Fibroblast of mammary gland (primary cell): ENCODE results near the gene RPH3AL.

Experiments
- DNase-seq: peaks from one replicate; pipeline ENCODE4 v3.0.0-alpha.2; 2010; ENCODE audit warnings: low read depth
- H3K4me3 ChIP-seq: 2 replicates; pipeline ENCODE4 v1.5.1; 2011; ENCODE audit warnings: low read depth, mild to moderate bottlenecking, low read length, moderate library complexity; ENCODE audit not compliant: control insufficient read depth
- TF ChIP-seq, protein P1 (sequence below): conservative IDR thresholded peaks from 2 replicates; pipeline ENCODE4 v1.5.1; 2011; ENCODE audit warnings: low read depth, low read length, inconsistent platforms; ENCODE audit not compliant: control insufficient read depth, insufficient read depth

Gene RPH3AL

DNA sequence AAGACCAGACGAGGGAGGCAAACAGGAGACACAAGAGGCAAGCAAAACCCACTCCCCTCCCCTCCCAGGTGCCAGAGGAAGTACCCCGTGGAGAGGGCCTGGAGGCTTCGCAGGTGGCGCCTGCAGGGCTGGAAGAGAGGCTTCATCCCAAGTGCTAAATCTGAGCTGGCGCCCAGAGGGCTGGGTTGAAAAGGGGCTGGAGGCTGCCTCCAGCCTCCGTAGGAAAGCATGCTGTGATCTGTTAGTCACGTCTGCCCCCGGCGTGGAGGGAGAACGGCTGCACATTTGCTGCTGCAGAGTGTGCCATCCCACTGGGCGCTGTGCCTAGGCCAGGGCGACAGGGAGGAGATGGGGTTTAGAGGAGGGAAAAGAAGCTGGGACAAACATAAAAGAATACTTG lies 16.9 kb downstream of the RPH3AL start:
- TF ChIP-seq, protein P1, sequence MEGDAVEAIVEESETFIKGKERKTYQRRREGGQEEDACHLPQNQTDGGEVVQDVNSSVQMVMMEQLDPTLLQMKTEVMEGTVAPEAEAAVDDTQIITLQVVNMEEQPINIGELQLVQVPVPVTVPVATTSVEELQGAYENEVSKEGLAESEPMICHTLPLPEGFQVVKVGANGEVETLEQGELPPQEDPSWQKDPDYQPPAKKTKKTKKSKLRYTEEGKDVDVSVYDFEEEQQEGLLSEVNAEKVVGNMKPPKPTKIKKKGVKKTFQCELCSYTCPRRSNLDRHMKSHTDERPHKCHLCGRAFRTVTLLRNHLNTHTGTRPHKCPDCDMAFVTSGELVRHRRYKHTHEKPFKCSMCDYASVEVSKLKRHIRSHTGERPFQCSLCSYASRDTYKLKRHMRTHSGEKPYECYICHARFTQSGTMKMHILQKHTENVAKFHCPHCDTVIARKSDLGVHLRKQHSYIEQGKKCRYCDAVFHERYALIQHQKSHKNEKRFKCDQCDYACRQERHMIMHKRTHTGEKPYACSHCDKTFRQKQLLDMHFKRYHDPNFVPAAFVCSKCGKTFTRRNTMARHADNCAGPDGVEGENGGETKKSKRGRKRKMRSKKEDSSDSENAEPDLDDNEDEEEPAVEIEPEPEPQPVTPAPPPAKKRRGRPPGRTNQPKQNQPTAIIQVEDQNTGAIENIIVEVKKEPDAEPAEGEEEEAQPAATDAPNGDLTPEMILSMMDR, result no peak
- no peak for DNase-seq
- no peak overlapping the region for H3K4me3 ChIP-seq

DNA sequence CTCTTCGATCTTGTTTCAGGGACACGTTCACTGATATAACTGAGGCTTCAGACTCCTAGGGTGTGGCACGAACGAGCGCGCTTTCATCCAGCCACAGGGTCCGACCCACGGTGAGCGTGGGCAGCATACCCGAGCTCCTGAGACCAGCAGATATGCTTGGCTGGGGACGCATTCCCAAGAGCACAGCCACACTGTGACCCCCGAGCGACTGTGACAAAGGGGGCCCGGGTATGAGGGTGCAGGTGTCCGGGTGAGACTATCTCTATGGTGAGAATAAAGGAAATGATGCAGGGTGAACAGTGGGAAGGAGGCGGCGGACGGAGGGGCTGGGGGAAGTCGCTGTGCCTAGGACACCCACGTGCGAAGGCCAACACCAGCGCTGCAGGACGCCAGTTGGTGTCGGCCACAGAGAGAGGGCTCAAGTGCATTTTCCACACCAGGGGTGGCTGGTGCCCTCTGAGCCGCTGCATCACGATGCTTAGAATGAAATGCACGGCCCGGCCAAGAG lies 17.6 kb downstream of the RPH3AL start:
- TF ChIP-seq, protein P1, result no peak
- H3K4me3 ChIP-seq, result no peak overlapping the region
- DNase-seq, result no peak

DNA sequence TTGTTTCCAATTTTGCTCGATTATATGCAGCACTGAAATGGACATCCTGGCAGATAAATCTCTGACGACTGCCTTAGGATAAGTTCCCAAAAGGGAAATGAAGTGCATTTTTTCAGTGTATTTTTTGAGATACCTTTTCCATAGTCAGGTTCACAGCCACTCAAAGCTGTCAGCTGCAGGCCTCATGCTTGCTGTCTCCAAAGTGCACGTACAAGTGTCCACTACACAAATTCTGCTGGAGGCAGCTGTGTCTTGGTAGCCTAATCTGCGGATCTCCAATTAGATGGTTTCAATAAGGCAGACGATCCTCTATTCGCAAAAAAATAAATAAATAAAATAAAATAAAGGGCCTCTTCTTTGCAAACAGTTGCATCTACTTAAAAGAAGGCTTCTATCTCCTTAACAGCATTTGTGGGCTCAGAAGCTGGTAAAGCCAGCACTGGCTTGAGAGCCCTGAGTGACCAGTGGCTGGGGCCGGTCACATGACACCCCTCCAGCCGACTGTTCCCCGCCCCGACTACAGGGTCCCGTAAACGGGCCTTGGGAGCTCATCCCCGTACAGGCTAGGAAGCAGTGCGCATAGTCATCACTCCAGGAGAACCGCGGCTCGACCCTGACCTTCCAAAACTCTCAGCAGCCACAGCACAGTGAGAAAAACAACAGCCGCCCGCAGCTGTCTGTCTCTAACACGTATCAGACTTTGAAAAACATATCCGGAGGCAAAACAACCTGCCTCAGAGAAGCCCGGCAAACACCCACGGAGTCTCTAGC lies 18.8 kb downstream of the RPH3AL start:
- H3K4me3 ChIP-seq, result no peak overlapping the region
- TF ChIP-seq, protein P1, result no peak
- DNase-seq, result peak; percentile 10

DNA sequence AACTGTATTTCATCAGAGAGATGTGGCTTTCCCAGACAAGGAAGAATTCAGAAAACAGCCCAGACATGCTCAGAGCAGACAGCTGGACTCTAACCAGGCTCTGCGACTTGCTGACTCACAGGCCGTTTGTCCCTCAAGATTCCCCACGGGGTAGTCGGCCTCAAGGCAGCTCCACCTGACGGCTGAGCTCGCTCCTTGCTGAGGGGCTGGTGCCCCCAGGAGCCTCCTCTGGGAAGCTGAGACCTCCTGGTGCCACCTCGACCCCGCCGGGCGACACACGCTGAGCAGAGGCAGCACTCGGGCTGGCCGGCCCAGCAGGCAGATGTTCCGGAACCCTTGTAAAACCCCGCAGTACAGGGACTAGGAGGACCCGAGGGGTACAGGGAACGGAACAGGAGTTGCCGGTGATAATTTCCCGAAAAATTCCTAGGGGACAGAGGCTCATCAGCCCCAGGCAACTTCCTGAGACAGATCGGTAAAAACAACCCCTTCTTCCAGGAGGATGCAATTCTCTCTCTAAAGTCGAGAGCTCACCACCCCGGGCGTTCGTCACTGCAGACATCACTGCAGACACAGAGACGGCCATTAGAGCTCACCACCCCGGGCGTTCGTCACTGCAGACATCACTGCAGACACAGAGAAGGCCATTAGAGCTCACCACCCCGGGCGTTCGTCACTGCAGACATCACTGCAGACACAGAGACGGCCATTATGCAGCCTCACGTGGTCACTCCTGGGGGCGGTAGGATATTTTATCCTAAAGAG lies 19.9 kb downstream of the RPH3AL start:
- TF ChIP-seq, protein P1, result no peak
- no peak overlapping the region for H3K4me3 ChIP-seq
- DNase-seq, result no peak

DNA sequence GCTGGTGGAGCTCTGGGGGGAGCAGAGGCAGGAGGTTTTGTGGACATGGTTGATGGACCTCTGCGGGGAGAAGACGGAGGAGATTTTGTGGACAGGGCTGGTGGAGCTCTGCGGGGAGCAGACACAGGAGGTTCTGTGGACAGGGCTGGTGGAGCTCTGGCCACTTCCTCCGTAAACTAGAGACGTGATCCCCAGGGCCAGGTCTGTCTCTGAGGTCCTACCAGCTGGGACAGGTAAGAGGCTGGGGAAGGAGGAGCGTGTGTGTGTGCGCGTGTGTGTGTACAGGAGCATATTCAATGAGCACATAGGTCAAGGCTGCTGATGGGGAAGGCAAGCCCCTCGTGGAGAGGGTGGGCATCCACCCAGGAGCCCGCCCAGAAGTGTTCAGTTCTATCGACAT lies 20.6 kb downstream of the RPH3AL start:
- no peak for DNase-seq
- H3K4me3 ChIP-seq, result no peak overlapping the region
- TF ChIP-seq, protein P1, result no peak

GRCh38 chr17:330993-331701 lies 21.5 kb downstream of the RPH3AL start:
- TF ChIP-seq, protein P1, result no peak
- DNase-seq, result no peak
- H3K4me3 ChIP-seq, result no peak overlapping the region
